ENCODE data around the gene ABCA2. TPM values are rescaled to one million over a fixed set of nuclear protein-coding genes. Genes with fewer than 3 reads are reported as not detected.

The ABCA2 gene
- total RNA-seq, 4 donors from 2014 or later: 14.1 to 20.0 (median 16.7) TPM

- in situ Hi-C loops (cut with MboI; ENCODE audit: low sequenced_read_pairs in 4 of 4): no loop called here
- Histone ChIP-seq H3K4me3 (no peak overlapping the region), H3K36me3 (peaks cover 0 to 40% of the 10 kb centered on the region in 2 donors), H3K9me3 (no peaks in the 10 kb centered on the region), H3K4me1 (no peaks in the 10 kb centered on the region), H3K27me3 (no peaks in the 10 kb centered on the region), H3K27ac (no peak overlapping the region)
- no peak for TF ChIP-seq POLR2A (IDR thresholded peaks at IDR 0.05)
- no peak for TF ChIP-seq CTCF (IDR thresholded peaks at IDR 0.05 in 4 of 5, conservative IDR thresholded peaks at IDR 0.05 in 1 of 5)
- ATAC-seq (no peak), DNase-seq (no peak)
- intact Hi-C loops (cut with DNase I; ENCODE audit: low total_unique reads): no loop called here
Measured at GRCh38 chr9:137018761-137019559, 9.1 kb downstream of the ABCA2 start.

DNA sequence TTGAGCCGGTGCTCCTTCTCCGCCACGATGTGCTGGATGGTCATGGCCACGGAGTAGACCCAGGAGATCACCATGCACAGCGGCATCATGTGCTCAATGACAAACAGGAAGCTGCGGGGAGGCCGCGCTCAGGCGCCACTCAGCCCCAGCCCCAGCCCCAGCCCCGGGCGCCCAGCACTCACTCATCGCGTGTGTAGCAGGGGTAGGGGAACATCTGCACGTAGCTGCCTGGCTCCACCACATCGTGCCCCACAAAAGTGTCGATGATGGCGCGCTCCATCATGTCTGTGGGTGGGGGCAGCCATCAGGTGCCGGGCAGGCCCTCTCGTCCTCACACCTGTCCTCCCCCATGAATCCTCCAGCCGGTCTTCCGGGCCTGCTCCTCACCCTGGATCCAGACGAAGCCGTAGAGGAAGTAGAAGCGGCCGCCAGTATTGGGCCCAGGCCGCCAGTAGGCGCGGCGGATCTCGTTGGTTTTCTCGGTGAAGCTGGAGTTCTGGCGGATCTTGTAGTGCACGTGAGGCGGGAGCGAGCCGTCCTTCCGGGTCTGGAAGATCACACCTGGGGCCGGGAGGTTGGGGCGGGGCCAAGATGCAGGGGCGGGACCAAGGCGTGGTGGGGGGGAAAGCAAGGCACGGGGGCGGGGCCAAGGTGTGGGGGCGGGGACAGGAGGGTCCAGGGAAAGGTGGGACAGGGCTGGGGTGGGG is 10.1 kb downstream of the ABCA2 start:
- Histone ChIP-seq H3K27ac (no peak overlapping the region), H3K36me3 (peaks cover 0 to 47% of the 10 kb centered on the region in 2 donors), H3K9me3 (no peaks in the 10 kb centered on the region), H3K4me1 (no peaks in the 10 kb centered on the region), H3K4me3 (no peak overlapping the region), H3K27me3 (no peaks in the 10 kb centered on the region)
- intact Hi-C loops (cut with DNase I; ENCODE audit: low total_unique reads) (no loop called here), in situ Hi-C loops (cut with MboI; ENCODE audit: low sequenced_read_pairs in 4 of 4) (no loop called here)
- DNase-seq (no peak), ATAC-seq (no peak)
- TF ChIP-seq POLR2A (IDR thresholded peaks at IDR 0.05) (no peak), CTCF (IDR thresholded peaks at IDR 0.05 in 4 of 5, conservative IDR thresholded peaks at IDR 0.05 in 1 of 5) (no peak)

DNA sequence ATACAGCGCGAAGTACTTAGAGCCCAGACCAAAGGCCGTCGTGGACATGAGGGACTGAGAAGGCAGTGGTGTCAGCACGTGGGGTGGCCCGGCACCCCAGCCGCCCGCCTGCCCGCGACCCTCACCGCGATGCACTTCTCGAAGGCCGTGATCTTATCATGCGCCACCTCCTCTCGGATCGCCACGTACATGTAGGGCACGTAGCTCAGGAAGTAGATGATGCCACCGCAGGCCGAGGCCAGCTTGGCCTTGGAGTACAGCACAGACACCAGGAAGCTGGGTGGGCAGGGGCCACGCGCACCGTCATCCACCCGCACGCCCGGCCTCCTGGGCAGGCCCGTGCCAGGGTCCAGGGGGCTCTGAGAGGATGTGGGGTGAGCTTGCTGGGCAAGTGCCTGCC is 11.0 kb downstream of the ABCA2 start:
- no peak overlapping the region for H3K27ac ChIP-seq
- intact Hi-C loops (cut with DNase I; ENCODE audit: low total_unique reads): no loop called here
- in situ Hi-C loops (cut with MboI; ENCODE audit: low sequenced_read_pairs in 4 of 4): no loop called here
- no peak for TF ChIP-seq POLR2A (IDR thresholded peaks at IDR 0.05)
- no peak for TF ChIP-seq CTCF (IDR thresholded peaks at IDR 0.05 in 4 of 5, conservative IDR thresholded peaks at IDR 0.05 in 1 of 5)
- ATAC-seq (no peak), DNase-seq (no peak)
- peaks cover 0 to 51% of the 10 kb centered on the region in 2 donors for H3K36me3 ChIP-seq
- H3K27me3 ChIP-seq: no peaks in the 10 kb centered on the region
- no peaks in the 10 kb centered on the region for H3K4me1 ChIP-seq
- no peaks in the 10 kb centered on the region for H3K9me3 ChIP-seq
- no peak overlapping the region for H3K4me3 ChIP-seq

GRCh38 chr9:137016436-137016835 is 11.6 kb downstream of the ABCA2 start:
- Histone ChIP-seq H3K36me3 (peaks cover 0 to 57% of the 10 kb centered on the region in 2 donors), H3K4me3 (no peak overlapping the region), H3K27ac (no peak overlapping the region), H3K9me3 (no peaks in the 10 kb centered on the region), H3K27me3 (no peaks in the 10 kb centered on the region), H3K4me1 (no peaks in the 10 kb centered on the region)
- DNase-seq: no peak
- intact Hi-C loops (cut with DNase I; ENCODE audit: low total_unique reads): no loop called here
- TF ChIP-seq CTCF (IDR thresholded peaks at IDR 0.05 in 4 of 5, conservative IDR thresholded peaks at IDR 0.05 in 1 of 5) (no peak), POLR2A (IDR thresholded peaks at IDR 0.05) (no peak)
- in situ Hi-C loops (cut with MboI; ENCODE audit: low sequenced_read_pairs in 4 of 4): no loop called here
- no peak for ATAC-seq
